NCI-H460 (cell line): ENCODE results near the gene GPHA2. TPM values are rescaled to one million over a fixed set of nuclear protein-coding genes. Genes with fewer than 3 reads are reported as not detected.

ENCODE experiments used
- DNase-seq: peaks from one replicate; pipeline ENCODE4 v3.0.0-alpha.2; 2016; ENCODE audit warnings: low read depth; ENCODE audit errors: extremely low read depth
- total RNA-seq: library from RNA; depleted of rRNA; stranded (reverse); fragments of >200 nt; shearing (Covaris generic); gene quantifications from 2 replicates; pipeline ENCODE4 v1.2.3, GENCODE V29; 2014

The GPHA2 gene
- total RNA-seq, 1 experiment from 2014 or later: not detected

DNA sequence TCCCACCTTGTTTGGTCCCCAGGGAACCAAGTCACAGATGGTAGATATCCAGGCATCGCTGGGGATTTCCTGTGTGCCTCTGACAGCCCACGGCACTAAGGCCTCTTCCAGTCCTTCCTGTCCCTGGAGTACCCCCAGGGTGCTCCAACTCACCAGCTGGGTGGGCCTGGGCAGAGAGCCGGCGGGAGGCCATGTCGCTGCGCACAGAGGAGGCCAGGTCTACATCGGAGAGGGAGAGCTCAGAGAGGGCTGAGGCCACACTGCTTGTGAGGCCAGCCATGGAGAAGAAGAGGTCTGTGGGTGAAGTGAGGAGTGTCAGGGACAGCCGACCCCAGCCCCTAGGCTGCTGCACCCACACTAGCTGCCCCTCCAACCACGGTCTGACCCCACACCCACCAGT is 24.0 kb downstream of the GPHA2 start:
- DNase-seq: no peak

DNA sequence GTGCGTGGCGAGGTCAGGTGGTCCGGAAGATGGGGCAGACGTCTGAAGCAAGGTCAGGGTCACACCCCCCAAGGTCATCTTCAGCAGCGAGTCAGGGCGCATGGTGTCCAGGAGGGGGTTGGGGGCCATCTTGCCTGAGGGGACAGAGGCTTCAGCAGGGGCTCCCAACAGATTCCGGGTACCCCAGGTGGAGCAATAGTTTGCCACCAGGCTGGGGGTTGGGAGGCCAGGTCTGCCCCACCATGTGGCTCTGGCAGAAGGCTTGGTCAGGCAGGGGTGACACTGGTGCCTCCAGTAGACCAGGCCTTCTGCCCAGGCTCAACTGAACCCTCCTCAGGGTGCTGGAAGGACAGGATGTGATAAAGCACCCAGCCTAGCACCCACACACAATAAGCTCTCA is 24.6 kb downstream of the GPHA2 start:
- DNase-seq: no peak

DNA sequence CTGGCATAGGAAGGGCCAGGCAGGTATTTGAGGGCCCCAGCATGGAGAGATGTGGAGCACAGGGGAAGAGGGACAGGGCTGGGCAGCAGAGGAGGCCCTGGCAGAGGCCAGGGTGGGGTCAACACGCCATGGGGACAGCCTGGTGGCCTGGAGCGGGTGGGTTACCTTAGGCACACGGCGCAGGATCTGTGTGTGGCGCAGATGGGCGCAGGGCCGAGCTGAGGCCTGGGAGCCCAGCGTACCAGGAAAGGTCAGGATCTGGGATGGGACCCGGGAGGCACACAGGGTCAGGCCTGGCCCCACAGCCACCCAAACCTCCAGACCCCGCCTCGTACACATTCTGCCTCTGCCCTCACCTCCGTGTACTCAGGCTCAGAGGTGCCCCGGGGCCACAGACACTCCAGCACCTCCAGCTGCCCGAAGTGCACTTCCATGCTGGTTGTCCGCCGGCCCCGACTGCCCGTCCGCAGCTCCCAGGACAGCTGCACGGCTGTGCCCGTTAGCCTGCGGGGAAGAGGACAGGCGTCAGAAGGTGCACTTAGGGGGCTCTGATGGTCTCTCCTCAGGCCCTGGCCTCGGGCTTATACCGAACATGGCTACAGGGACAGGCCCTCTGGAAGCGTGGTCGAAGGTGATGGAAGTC is 25.1 kb downstream of the GPHA2 start:
- DNase-seq: no peak

DNA sequence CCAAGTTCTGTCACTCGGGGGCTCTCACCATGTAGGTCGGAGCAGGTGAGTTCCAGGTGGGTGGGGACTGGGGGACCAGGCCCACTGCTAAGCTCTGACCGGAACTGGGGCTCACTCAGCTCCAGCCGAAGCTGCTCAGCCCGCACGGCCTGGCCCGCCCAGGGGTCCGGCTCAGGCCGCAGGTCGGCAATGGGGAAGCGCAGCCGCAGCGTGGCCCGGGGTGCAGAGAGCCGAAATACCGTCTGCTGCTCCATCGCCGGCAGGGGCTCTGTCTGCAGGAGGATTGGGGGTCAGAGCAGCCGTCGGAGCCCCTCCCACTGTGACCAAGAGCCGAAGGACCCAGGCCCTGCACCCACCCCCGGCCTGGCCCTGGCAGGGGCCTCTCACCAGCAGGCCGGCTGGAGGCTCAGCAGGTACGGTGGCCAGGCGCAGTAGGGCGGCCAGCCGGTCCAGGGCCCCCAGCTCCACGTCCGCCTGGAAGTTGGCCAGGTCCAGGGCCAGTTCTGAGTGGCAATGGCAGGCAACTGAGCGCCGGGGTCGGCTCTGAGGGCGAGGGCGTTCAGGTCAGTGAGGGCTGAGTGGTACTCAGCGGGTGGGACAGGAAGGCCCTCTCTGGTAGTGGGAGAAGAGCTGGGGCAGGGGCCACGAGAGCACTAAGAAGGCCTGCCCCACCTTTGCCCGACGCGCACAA is 25.9 kb downstream of the GPHA2 start:
- no peak for DNase-seq

DNA sequence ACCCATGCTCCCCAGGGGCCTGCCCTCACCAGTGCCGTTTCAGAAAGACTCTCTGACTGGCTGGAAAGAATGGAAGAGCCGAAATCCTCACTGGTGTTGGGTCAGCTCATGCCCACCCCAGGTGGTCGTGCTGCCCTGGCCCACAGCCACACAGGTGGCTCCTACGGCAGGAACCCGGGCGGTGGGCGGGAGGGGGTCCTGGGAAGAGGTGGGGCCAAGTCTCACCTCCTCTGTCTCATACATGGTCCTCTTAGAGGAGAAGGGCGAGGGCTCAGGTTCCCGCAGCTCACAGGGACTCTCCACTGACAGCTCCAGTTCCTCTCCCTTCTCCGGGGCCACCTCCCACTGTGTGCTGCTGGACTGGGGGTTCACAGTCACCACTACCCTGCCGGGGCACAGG is 26.9 kb downstream of the GPHA2 start:
- DNase-seq: no peak

DNA sequence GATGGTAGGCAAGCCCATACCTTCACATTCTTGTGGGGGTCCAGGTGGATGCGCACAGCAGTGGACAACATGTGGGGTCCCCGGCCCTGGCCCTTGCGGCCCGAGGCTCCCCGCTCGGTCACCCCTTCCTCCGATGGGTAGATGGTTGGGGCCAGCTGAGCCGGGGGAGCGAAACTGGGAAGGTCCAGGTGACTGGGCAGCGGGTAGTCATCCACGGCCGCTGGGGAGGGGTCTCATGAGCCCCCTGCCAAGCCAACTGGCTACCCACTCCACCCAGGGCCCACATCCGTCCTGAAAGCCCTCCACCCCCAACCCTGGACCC is 29.4 kb downstream of the GPHA2 start:
- no peak for DNase-seq

DNA sequence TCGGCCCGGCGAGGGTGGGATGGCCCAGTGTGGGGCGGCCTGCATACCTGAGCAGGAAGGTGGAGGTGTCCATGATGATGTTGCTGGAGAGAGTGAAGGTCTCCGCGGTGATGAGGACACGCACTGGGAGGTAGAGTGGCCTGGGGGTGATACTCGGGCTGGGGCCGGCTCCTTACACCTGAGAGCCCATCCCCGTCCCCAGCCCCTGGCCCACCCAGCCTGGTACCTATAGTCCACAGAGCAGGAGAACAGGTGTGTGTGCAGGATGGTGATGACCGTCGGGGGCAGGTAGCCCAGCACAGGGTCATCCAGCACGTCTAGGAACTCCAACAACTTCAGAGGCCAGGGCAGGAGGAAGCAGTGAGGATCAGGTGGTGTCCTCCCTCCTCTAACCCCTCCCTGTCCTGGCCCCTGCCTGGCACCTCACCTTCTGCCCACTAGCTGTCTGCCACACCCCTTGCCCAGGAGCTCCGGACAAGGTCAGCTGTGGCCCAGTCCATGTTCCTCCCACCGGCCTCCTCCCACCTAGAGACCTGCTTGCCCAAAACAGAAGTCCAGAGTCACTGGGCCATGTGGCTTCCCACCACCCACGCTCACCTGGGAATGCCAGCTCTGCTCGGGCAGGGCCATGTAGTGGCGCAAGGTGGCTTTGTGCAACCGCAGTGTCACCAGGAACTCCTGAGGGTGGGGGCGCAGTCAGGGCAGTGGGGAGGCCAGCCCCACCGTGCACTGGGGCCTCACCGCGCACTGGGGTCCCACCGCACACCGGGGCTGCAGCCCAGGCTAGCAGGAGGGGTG is 30.0 kb downstream of the GPHA2 start:
- DNase-seq: no peak

DNA sequence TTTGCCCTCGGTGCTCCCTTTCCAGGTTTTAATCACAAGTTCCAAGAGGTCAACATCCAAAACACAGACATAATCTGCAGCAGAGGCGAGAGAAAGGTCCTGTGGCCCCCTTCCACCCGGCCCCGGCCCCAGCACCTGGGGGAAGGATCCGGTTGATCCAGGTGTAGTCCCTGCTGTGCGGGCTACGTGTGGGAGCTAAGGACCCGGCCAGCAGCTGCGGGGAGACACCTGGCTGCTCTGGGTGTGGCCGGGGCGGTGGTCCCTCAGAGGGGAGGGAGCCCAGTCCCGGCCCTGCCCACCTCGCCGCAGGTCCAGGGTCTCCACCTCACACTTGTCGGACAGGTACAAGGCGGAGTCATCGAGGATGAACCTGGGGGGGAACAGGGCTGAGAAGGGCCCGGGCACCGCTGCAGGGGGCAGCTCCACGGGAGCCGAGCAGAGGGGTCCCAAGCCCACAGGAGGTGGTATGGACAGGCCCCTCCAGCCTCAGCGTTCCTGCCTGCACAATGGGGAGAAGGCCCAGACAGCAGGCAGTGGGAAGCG is 32.3 kb downstream of the GPHA2 start:
- no peak for DNase-seq

DNA sequence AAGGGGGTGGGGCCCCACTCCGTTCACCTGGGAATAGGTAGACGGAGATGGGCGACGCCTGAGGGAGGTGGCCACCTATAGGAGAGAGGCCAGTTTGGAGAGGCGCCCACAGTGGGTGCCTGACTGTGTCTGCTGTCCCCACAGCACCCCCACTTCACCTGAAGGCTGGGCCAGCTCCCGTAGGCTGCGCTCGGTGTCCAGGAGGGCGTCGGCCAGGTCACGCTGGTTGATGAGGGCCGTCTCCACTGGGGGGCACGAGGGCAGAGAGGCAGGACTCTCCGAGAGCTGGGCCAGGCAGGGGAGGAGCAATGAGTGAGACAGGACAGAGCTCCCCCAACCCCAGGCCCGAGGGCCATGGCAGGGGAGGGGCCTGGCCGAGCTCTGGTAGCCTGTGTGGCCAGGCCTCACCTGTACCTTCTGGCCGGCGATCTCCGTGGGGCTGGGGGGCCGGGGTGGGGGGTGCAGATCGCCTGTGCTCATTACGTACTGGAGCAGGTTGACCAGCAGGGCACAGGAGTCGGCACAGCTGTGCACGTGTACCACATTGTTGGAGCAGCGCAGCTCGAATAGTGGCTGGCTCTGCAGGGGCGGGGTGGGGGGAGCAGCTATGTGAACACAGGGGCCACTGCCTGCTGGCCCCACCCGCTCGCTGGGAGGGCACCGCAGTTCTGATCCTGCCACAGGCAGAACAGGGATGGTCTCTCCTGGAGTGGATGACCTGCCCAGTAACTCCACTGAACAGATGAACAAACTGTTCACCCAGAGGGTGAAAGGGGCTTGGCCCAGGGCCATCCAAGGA is 33.4 kb downstream of the GPHA2 start:
- no peak for DNase-seq

DNA sequence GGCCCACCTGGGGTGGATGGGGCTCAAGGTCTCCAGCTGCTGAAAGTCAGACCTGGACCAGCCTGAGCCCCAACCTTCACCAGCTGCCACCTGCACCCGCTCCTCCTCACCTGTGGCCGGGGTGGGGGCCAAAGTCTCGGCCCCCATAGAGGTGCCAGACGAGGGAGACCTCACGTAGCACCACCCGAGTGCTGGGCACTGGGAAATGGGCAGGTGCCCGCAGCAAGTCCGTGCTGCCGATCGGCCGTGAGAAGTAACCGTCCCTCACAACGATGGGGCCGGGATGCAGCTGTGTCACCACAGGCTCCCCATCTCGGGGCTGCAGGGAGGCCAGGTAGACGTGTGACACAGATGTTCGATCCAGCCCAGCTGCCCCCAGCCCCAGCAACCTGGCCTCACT is 34.9 kb downstream of the GPHA2 start:
- DNase-seq: no peak

DNA sequence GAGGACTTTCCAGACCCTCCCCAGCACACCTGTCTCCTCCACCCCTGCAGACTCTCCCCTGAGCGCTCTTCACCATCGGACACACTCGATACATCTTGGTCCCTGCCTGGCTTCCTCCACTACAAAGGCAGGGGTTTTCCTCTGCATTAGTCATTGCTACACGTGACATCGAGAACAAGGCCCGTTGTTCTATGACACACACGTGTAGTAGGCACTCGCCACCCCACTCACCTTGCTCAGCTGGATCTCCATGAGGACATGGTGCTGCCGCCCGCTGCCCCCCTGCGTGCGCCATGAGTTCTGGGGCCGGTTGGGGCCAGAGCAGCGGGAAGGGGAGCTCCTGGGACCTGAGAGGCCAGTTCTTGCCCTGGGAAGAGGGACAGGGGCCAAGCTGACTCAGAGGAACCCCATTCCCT is 35.4 kb downstream of the GPHA2 start:
- no peak for DNase-seq

DNA sequence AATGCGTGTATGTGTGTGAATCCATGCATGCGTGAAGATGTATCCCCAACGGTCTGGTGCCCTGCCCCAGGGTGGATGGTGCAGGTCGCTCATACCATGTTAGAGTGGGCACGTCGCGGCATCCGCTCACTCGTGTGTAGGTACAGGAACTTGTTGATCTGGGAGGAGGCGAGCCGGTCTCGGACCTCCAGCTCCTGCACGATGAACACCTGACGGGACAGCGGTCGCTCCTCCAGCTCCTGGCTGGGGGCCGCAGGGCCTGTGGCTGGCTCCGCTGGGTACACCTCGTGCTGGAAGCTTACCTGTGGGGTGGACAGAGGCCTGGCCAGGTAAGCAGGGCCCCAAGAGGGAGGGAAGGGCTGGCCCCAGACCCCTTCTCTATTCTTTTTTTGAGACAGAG is 37.2 kb downstream of the GPHA2 start:
- no peak for DNase-seq

DNA sequence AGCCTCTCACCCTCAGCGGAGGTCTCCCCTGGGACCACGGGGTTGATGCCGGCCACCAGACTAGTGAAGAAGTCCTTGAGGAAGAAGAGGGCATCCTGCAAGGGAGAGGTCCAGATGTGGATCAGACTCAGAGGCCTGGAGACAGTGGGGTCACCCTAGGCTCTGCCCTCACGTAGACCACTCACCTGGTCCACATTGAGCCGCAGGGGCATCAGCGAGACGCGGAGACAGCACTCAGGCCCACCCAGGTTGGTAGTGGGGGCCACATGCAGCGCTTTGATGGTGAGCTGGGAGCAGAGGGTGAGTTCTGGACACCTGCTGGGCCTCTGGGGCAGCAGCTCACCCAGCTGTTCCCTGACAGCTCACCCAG is 37.6 kb downstream of the GPHA2 start:
- DNase-seq: no peak

DNA sequence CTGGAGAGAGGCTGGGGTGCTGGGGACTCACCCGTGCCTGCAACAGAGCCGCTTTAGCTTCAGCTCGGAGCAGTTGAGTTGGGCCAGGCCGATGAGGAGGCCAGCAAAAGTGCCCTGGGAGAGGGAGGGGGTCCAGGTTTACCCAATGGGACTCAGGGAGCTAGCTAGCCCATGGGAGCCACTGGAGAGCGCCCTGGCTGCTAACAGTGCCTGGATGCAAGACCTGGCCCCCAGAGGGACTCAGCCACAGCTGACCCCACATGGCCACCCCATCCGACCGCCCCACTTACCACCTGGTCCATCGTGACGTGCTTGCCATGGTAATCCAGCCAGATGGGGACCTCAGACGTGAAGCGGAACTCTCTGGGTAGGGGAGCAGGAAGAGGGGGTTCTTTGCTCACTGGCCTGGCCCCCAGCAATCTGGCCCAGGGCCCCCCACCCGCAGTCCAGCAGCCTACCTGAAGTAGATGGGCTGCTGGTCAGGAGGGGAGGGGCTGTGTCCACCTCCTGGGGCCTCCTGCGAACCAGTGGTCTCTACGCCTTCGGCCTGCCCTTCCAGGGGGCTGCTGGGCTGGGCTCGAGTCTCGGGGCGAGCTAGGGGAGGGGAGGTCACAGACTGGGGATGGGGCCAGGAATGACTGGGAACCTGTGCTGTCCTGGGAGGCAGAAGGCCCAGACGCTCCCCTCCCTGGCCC is 38.2 kb downstream of the GPHA2 start:
- no peak for DNase-seq

DNA sequence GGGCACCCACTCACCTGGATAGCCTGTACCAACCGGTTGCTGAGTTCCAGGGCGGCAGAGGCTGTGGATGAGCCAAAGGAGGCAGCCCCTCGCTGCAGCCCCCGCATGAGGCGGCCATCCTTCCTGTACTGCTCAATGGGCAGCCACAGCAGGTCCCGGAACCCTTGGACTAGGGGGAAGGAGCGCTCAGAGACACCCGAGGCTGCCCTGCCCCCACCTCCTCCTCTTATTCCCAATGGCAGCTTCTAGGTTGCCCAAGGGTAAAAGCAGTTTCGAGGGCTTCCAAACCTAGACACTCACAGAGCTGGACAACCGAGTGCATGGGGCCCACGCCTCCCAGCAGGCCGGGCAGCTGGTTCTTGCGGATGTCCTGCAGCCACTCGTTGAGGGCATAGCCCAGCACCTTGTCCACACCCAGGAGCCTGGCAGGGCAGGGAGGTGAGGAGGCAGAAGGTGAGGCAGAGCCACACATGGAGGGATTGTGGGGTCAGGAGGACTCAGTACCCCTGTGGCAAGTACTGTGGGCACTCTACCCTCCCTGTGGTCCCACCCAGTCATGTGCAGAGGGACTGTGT is 39.2 kb downstream of the GPHA2 start:
- no peak for DNase-seq

DNA sequence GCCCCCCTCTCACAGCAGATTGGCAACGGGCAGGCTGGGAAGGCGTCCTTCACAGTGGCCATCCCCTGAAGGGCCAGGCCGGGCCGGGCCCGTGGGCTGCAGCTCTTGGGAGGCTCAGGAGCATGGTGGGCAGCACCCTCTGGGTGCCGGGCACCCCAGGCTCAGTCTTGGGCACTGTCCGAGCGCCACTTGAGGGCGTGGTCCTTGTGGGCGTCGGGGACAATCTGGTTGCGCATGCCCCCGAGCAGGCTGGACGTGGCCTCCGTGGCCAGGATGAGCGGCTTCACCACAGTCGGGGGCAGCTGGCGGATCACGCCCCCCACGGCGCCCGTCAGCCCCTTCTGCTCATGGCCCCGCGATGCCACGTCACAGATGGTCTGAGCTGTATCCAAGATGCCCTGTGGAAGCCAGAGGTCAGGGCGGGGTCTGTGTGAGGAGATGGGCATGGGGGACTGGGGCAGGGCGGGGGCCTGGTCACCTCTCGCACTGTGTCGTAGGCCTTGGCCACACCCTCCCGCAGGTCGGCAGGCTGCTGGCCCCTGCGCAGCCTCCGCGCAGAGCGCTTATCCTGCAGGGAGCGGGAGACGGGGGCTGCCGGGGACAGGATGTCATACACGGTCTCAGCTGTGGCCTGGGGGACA is 40.8 kb downstream of the GPHA2 start:
- DNase-seq: no peak

DNA sequence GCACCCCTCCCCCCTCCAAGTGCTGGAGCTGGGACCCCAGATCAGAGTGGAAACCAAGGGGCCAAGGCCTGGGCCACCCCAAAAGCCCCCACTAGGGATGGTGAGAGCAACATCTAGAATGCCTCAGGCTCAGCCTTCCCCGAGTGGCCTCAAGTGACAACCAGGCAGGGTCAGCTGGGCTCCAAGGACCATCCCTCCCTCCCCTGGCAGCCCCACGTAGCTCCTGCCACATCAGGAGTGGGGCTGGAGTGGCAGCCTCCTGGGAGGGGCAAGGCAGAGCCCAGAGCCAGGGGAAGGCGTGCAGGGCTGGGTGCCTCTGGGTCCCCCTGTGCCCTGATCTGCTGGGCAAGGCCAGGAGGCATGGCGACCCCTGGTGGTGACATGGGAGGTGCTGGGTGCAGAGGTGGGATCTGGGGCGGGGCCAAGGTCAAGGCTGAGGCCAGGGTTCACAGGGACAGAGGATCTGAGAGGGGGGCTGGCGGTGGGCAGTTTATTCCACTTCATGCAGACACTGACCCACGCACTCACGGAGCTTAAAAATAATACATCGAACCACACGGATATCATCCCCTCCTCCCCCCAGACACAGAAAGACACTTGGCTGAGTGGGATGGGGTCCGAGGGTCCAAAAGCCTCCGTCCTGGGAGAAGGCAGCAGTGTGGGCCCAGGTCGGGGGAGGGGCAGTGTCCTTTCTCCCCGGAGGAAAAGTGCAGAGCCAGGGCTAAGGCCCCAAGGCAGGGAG is 41.5 kb downstream of the GPHA2 start:
- peak; percentile 65 for DNase-seq

DNA sequence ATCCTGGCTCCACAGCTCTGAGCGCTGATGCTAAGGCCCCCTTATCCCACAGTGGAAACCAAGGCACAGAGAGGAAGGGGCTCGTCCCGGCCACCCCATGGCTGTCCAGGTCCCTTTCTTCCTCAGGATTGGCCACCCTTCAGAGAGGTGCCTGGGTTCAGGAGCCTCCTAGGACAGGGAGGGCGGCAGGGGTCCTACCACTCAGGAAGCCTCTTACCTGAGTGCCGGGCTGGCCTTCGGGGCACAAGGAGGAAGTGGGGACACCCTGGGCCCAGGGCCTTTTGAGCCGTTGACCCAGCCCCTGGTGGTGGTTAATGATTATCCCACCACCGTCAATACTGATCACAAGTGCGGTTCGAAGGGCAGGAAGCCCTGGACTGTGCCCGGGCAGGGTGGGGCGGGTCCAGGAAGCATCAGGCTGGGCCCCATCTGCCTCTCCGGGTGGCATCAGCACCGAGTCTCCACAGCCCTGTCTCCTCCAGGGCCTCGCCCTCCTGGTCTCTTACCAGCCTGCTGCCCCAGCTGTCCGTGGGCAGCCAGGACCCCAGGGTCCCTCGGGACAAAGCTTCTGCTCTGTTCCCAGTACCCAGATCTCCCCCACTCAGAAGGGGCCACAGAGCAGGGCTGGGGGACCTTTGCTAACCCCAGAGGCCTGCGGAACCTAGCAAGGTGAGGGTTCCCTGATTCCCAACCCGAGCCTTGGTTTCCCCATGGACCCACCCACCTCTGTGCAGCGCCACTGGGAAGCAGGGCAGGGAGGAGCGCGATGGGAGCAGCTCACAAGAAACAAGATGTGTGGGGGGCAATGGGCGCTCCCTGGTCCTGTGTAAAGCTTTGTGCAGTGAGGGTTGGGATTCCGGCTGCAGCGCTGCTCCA is 42.3 kb downstream of the GPHA2 start:
- DNase-seq: no peak
